ENCODE data around the gene AKAP6.

Gene AKAP6

DNA sequence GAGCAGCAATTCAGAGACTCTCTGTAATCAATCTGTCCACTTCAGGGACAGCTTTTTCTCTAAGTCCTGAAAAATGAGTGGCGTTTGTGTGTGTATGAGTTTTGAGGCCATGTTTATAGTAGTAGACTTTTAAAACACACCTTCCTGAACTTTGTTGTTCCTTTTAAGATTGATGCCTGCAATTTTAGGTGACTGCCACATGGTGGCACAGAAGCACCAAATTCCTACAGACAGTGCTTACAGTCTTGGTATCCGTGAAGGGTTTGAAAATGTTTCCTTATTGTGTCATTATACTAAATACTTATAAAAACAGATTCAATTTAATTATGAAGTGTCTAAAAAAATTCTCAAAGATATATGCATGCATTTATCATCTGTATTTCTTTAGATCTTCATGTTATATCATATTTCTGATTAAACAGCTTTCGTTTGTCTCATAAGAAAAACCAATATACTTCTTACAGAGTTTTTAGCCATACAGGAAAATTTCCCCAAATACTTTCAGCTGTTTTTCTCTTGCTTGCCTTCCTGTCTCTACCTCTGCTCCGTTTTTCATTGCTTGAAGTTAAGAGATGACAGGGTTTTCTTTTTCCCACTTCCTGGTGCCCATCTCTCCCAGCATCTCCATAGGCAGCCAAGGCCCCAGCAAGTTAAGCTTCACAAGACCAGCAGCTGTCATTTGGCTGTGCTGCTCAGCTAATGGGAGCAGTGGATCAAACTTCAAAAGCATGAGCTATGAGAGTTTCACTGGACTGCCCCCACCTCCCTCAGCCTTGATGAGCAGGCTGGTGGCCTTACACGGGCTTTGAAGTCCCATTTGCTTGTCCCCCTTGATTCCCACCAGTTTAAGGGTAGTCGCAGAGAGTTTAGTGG, 259.6 kb downstream of the AKAP6 start:
- DNase-seq = peak; percentile 54

DNA sequence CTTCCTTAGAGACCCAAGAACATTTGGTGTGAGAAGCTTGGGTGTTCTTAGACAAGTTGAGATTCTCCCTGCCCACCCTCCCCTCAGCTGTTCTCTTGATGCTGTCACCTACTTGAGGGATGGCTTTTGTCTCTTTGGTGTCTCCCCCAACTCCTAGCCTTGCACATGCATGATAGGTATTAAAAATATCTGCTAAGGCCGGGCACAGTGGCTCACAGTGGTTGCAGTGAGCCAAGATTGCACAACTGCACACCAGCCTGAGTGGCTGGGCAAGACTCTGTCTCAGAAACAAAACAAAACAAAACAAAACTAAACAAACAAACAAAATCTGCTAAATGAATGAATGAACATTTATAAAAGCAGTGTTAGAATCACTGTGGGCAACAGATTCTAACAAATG, 261.1 kb downstream of the AKAP6 start:
- no peak for DNase-seq

DNA sequence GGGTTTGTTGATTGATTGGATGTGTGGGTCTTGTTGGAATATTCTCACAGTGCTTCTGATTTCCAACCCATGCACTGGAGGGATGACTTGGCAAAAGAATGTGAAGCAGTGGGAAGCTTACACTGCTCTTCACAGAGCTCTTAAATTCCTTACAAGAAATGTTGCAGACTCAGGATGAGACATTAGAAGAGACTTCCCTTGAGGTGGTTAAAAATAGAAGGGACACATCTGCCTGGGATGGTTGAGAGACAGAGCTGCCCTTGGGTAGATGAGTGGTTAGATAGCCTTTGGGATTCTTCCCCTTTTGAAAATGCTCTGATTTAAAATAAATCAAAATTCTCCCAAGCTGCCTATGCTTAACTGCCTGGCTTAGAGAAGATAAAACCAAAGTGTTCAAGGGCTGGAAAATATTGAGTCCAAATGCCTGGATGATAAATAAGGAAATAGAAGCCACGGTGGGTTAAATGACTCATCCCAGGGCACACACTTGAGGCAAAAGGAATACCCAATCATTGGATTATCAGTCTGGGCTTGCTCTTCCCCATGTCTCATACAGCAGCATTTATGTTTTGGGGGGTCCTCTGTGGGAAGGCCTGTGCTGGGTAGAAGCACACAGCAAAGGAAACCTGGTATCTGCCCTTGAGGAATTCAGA, 264.3 kb downstream of the AKAP6 start:
- DNase-seq = peak; percentile 96

DNA sequence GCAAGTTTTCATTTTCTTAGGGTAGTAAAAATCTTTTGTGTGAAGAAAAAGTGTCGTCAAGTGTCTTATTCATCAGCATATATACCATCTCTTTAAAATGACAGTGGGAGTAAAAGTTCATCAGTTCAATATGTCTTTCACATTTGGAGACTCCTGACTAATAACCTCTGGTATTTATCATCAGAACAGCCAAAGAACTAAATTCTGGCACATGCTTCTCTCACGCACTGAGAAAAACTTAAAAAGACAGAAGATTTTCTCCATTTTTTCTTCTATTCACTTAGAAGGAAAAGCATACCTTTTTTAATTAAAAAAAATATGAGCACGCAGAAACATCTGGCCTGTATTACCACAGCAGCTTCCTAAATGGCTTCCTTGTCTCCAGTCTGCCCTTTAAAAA, 265.7 kb downstream of the AKAP6 start:
- DNase-seq = peak; percentile 91

DNA sequence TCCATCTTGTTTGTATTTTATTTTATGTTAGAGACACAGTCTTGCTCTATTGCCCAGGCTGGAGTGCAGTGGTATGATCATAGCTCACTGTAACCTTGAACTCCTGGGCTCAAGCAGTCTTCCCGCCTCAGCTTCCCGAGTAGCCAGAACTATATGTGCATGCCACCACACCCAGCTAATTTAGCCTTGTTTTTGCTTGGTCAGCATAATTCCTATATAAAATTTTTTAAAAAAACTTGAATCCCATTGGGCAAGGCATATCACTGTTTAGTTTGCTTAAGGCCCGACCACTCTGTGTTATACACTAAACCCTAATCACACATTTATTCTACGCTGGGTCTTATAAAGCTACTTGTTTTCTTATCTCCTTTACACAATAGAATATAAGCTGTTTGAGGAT, 266.4 kb downstream of the AKAP6 start:
- DNase-seq = no peak

DNA sequence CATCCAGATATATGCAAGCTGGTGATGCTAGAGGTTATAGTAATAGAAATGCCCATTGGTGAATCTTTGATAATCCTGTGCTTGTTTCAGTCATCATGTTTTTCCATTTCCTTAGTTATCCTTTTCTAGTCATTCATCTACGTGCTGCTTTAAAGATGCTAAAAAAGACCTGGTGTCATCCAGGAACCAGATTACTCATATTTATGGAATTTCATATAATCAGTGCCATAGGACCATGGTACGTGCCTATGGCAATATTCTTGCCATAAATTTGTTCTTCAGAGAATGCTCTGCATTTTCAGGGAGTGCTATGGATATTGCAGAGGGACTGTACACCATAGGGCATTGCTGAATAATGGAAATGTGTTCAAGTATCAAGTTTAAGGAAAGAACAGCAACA, 267.3 kb downstream of the AKAP6 start:
- DNase-seq = peak; percentile 35

DNA sequence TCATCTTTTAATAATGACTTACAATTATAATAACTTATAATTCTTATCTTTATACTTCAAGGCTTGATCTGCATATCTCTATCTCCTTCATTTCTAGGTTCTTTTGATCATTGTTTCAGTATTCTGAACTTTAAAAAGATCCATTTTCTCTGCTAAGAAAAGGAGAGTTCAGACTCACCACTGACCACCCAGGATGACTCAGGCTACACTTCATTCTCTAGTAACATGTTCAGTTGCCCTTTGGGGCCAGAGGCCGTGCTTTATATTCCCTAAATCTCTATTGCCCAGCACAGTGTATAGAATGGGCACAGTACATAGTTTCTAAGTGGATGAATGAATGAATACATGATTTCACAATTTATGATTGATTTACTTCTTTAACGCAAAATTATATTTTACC, 268.7 kb downstream of the AKAP6 start:
- no peak for DNase-seq

DNA sequence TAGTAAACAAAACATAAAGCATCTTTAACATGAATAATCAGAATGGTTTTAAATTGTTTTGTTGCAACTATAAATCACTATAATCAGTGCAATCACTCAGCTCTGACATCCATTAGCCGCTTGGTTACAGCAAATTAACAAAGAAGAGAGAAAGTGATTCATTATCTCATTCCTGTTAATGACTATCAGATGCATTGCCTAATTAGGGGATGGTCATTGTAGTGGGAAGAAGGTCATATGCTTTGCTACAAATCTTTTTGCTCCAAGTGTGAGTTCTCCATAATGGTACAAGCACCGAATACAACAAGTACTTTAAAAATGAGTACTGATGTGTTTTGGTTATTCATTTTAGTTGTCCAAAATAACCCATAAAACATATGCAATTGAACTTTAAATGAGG, 272.0 kb downstream of the AKAP6 start:
- DNase-seq = no peak

DNA sequence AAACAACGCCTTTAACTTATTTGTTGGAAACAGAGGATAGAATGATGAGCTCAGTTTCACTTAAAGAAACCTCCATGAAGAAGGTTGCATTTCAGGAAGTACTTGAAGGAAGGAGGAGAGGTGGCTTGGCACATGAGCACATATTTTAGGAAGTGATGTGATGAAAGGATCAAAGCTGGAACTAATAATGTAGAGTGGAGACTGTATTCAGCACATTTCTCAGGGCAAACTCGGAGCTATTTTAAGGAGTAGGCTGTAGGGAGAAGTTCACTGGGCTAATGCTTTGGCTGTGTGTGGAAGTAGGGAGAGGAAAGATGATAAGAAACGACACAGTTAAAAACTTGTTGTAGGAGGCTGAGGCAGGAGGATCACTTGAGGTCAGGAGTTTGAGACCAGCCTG, 272.8 kb downstream of the AKAP6 start:
- no peak for DNase-seq

DNA sequence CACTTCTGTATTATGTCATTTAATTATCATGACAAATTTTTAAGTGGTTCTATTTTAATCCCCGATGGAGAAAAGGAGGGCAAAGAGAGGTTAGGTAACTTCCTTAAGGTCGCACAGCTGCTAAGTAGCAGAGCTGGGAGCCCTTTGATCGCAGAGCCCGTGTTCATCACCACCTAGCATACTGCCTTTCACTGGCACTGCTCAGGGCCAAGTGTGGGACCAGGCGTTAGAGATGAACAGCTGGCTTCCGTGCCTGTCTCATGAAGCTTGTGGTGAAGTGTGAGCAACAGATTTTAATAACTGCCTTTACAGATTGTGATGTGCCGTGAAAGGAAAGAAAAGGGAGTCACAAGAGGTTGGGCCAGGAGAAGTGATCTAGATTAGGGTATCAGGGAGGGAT, 273.6 kb downstream of the AKAP6 start:
- DNase-seq = no peak

DNA sequence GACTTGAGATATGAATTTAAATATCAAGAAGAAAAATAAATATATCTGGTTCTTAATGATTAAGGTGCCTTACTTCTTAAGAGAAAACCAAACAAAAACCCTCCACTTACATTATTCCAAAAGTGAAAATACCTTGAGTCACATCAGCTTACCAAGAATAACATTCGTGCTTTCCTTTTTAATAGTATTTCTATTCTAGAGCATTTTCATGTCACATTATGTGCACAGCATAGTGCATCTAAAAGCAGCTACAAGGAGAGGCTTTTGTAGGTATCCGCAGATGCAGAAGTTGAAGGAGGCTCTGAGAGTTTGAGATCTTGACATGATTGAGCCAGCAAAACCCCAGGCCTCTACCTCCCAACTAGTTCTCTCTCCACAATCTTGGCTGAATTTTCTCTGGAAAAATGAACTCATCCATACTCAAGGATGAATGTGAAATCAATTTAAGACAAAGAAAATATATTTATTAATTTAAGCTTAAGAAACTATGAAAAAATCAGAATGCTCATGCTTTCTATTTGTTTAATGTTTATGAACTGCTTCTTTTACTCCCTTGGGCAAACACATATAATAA, 275.0 kb downstream of the AKAP6 start:
- DNase-seq = no peak

DNA sequence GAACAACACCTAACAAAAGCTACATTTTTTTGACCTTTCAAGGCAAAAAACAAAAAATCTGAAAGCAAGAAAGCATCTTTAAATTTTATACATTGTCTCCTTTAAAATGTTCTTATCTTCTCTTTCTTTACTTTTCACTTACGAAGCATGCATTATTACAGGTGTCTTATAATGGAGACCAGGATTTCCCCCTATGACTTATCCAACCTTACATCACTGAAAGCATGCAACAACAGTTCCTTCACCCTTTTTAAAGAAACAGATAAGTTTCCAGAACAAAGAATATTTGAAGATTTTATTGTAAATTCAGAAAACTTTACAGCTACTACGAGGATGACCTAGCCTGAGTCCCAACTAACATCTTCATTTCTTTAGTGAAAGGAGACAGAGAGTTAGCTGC, 277.2 kb downstream of the AKAP6 start:
- DNase-seq = no peak

DNA sequence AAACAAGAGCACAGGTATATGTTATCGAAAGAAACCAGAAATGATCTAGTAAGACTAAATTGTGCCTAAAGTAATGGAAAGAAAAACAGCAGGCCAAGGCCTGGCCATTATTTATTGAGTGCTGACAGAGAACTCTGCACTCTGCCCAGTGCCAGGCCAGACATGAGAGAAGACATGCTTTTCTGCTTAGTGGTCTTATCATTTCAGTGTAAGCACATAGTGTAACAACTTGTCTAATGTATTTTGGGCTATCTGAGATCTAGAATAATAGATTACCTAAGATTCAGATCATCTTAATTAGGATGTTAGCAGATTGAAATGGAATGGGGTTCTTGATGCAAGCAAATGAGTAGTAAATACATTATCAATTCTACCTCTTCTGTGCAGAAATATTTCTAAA, 278.3 kb downstream of the AKAP6 start:
- DNase-seq = no peak

DNA sequence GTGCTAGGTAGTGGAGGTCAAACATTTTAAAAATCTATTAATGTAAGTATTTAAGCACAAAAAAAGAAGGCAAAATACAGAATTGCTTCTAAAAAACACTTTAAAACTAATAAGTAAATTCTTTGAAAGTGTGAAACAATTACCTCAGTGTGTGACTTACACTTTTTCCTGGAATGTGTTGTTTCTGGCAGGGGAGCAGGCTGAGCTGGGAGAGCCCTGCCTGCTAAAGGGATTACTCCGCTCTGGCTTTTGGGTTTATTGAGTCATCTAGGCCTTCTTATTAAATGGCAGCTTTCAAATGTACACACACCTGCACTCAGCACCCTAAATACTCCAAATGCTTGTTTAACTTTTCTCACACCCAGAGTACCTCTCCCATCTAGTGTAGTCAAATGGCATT, 279.8 kb downstream of the AKAP6 start:
- DNase-seq = peak; percentile 82

DNA sequence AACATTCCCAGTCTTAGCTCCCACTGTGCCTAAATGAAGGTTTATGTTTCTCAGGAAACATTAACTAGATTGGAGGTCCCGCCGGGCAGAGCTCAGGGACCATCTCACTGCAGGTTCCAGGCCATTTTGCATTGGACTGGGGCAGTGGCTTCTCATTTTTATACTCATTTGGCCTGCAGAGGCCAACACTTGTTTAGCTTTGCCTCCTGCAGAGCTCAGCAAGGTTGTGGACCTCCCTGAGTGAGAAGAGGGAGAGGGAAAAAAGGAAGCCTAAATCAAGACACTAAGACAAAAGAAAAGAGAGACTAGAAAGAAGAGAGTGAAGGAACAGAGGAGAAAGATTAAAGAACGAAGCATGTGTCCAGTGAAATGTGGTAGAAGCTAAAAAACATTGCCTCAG, 280.3 kb downstream of the AKAP6 start:
- no peak for DNase-seq

DNA sequence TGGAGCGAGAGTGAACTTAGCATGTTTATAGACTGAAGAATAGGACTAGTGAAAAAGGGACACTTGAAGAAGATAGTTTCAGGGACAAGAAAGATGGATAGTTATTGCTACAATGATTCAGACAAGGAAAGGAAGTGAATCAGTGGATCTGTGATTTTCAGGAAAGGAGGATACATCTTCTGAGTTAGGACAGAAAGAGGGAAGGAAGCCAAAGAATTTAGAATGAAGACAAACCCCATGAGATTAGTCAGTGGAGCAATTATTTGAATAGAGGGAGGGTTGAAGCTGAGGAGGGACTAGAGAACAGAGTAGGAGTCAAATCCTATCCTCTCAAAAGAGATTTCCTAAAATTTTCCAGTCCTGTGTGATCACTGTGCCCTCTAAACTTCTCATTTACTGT, 282.7 kb downstream of the AKAP6 start:
- DNase-seq = peak; percentile 95

DNA sequence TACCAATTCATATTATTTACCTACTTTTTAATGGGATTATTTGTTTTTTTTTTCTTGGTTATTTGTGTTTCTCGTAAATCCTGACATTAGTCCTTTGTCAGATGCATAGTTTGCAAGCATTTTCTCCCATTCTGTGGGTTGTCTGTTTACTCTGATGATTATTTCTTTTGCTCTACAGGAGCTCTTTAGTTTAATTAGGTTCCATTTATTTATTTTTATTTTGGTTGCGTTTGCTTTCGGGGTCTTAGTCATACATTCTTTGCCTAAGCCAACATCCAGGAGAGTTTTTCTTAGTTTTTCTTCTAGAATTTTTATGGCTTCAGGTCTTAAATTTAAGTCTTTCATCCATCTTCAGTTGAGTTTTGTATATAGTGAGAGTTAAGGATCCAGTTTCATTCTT, 289.9 kb downstream of the AKAP6 start:
- DNase-seq = no peak

DNA sequence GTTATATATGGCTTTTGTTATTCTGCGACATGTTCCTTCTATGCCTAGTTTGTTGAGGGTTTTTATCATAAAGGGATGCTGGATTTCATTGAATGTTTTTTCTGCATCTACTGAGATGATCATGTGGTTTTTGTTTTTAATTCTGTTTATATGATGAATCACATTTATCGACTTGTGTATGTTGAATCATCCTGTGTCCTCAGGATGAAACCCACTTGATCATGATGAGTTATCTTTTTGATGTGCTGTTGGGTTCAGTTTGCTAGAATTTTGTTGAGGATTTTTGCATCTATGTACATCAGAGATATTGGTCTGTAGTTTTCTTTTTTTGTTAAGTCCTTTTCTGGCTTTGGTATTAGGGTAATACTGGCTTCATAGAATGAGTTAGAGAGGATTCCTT, 291.2 kb downstream of the AKAP6 start:
- DNase-seq = peak; percentile 73

DNA sequence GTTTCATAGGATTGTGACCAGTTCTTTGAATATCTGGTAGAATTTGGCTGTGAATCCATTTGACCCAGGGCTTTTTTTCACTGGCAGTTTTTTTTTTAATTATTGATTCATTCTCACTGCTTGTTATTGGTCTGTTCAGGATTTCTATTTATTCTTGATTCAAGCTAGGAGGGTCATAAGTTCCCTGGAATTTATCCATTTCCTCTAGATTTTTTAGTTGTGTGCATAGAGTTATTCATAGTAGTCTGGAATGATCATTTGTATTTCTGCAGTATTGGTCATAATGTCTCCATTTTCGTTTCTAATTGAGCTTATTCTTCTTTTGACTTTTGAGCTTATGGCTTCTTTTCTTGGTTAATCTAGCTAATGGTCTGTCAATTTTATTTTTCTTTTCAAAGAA, 291.6 kb downstream of the AKAP6 start:
- peak; percentile 68 for DNase-seq

DNA sequence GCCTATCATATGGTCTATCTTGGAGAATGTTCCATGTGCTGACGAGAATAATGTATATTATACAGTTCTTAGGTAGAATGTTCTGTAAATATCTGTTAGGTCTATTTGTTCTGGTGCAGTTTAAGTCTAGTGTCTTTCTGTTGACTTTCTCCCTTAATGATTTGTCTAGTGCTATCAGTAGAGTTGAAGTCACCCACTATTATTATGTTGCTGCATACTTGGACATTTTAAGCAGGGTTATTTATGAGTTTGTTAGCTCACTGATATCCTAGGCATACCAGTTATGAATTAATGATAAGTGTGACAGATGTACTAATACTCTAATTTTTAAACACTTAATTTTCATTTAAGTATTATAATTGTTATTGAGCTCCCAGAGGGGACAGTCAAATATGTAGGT, 292.5 kb downstream of the AKAP6 start:
- DNase-seq = no peak

DNA sequence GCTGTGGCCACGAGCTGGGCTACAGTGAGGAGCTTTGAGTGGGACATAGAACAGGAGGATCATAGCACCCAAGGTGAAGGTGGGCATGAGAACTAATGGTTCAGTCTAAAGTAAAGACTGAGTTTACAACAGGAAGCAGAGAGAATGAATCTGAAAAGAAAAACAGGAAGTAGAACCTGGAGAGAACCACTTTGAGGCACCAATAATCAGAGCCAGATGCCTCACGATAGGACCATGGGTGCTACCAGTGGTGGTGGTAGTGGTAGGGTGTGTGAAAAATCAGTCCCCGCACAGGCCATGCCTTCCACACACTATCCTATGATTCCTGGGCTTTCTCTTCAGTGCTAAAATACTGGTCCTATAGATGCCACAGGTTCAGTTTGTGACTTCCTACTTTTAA, 293.6 kb downstream of the AKAP6 start:
- no peak for DNase-seq

DNA sequence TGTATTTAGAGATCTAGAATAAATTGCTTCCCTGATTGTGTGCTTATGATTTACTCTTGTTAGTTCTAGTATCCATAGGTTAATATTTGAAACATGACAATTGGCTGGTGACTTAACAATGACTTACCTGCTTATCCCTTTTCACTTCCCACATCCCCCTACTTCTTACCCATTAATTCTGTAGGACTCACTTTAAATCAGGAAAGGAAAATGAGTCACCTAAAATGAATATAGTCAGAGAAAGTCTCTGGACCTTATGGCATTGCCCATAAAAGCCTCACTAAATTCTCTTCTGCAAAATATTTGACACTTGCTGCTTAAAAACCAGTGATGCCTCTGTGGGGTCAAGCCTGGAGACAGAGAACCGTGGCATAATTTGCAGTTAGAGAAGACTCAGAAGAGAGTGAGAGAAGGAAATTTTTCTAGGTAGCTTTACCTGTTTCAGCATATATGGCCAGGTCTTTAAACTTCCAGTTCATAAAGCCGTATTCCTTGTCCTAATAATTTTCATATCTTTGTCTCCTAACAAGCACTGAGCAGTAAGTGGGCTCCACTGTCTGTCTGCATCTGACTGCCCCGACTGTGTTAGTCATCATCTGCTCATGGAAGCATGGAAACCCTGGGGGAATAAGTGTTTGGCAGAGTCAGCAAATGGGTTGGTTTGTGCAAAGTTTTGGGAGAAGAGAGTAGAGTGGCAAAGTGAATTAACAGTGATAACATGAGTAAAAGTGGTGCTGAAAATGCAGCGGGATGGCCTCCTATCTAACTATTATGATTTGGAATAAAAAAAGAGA, 294.4 kb downstream of the AKAP6 start:
- DNase-seq = peak; percentile 81

DNA sequence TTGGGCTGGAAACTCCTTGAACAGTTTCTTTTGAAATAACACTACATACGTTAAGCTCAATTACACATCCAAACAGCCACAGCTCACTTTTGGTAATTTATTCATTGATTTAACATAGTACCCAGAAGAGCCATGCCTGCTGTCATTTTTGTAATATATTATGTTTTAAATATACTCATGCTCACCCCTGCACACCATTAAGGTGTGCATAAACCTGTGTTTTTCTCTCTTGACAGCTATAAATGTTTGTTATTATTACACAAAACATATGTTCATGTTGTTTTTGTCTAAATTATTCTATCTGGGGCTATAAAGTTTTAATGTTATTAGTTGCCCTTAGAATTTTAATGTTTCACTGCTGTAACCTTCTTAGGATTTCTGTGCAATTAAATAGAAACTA, 296.1 kb downstream of the AKAP6 start:
- DNase-seq = no peak

All from fibroblast of skin of back (primary cell).